GM12872 (cell line): ENCODE results near the gene HNRNPU.
A peak's percentile ranks its signal among the peaks of the same experiment; 100 is the strongest.

ENCODE experiments used
- CTCF ChIP-seq: IDR thresholded peaks from 3 replicates; pipeline ENCODE4 v1.5.1; 2011; ENCODE audit warnings: low read depth, mild to moderate bottlenecking, low read length, moderate library complexity; ENCODE audit not compliant: insufficient read depth

The HNRNPU gene

GRCh38 chr1:244807138-244807537 is 57.2 kb downstream of the HNRNPU start:
- no peak for TF ChIP-seq CTCF

GRCh38 chr1:244804841-244805240 is 59.5 kb downstream of the HNRNPU start:
- TF ChIP-seq CTCF: no peak

- no peak for TF ChIP-seq CTCF
Measured at GRCh38 chr1:244802556-244803239, 61.6 kb downstream of the HNRNPU start.

- TF ChIP-seq CTCF: no peak
Measured at GRCh38 chr1:244802041-244802440, 62.3 kb downstream of the HNRNPU start.

- TF ChIP-seq CTCF: peak; percentile 62
Measured at GRCh38 chr1:244801246-244801645, 63.1 kb downstream of the HNRNPU start.

GRCh38 chr1:244800821-244801220 is 63.5 kb downstream of the HNRNPU start:
- TF ChIP-seq CTCF: no peak
